ENCODE data around the gene PNPLA2. TPM values are rescaled to one million over a fixed set of nuclear protein-coding genes. Genes with fewer than 3 reads are reported as not detected.
A peak's percentile ranks its signal among the peaks of the same experiment; 100 is the strongest.

Gene PNPLA2
- polyA plus RNA-seq, 3 donors = 66.0 to 79.1 (median 74.7) TPM

- no peak for DNase-seq
Observed at GRCh38 chr11:827897-828192, 9.1 kb downstream of the PNPLA2 start, which contains the start of gene CRACR2B. TSS of gene CRACR2B (plus strand) at chr11:827919. CDS start at chr11:828608, 689 bp downstream.

- DNase-seq = no peak
Observed at GRCh38 chr11:828506-829175, 9.9 kb downstream of the PNPLA2 start.

DNA sequence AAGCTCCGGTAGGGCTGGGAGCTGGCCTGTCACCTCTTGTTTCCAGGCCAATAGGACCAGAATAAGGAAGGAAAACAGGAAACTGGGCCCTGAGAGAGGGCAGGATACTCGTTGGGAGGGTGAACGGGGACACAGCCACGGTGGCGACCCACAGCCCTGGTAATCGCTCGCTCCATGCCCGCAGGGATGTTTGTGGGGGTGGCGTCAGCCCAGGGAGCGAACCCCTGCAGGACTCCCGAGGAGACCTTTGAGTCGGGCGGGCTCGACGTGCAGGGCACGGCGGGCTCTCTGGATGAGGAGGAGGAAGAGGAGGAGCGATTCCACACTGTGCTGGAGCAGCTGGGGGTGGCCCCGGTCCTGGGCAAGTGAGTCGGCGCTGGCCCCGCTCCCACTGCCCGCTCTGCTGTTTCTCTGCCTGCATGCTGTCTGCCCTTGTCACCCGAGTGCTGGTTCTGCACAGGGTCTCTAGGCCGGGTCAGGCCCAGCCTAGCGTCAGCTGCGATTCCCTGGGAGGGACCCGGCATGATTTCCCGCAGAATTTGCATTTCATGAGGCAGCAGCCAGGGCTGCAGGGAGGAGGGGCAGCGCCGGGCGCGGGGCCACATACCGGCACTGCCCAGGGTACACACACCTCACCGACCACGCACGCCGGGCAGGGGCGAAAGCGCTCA lies 10.6 kb downstream of the PNPLA2 start:
- DNase-seq = no peak

DNA sequence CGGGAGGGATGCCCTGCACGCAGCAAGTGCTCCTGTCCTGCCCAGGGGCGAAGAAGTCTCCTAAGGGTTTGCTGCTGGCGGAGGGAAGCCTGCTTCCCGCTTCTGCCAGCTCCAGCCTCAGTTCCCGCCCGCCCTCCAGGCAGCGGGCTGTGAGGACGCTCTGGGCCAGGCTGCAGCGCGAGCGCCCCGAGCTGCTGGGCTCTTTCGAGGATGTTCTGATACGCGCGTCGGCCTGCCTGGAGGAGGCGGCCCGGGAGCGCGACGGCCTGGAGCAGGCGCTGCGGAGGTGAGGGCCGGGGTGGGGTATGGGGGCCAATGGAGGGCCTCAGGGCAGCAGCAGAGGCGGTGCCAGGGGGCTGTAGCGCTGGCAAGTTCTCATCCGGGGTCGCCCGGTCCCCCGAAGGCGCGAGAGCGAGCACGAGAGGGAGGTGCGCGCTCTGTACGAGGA lies 11.2 kb downstream of the PNPLA2 start:
- DNase-seq = no peak

DNA sequence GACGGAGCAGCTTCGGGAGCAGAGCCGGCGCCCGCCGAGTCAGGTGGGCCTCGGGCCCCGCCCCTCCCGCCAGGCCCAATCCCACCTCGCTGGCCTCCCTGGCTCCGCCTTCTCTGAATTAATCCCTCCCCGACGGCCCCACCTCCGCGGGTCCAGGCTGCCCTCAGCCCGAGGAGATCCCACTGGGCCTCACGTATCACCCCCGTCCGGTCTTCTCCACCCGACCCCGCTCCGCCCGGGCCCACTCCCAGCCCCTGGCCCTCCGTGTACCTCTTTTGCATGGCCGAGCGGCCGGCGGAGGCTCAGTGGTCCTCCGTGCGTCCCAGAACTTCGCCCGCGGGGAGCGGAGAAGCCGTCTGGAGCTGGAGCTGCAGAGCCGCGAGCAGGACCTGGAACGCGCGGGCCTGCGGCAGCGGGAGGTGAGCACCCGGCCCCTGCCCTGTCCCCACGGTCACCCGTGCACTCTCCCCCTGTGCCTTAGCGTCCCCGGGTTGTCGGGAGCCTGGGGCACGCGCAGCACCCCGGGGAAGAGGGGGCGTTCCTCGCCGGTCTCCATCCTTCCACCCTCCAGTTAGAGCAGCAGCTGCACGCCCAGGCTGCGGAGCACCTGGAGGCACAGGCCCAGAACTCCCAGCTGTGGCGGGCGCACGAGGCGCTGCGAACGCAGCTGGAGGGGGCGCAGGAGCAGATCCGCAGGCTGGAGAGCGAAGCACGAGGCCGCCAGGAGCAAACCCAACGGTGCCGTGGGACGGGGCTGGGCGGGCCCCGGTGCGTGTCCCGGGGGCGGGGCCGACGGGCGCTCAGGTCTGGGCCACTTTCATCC lies 11.8 kb downstream of the PNPLA2 start:
- DNase-seq = peak; percentile 73

- no peak for DNase-seq
Observed at GRCh38 chr11:831118-831864, 12.6 kb downstream of the PNPLA2 start.

DNA sequence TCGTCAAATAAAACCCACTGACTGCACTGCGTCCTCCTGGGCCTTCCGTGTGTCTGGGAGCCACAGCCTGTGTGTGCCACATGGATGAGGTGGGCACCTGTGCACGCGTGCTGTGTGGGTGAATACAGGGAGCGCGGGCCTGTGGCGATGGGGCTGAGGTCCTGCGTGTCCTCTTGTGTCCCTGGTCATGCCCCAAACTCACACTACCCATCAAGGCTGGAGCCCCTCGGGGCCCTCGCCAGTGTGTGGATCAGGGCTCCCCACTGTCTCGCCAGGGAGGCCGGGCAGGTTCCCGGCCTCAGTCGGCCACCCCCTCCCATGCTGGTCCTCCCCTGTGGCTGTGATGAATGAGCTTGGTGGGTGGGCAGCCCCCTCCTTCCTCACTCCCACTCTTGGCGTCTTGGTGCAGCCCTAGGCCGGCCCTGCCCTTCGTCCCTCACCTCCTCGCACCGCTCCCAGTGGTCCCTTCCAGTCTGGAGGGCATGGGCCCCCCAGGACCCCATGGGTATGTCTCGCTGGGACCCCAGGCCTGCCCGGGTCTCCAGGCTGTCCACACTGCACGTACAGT lies 13.3 kb downstream of the PNPLA2 start:
- DNase-seq = no peak

DNA sequence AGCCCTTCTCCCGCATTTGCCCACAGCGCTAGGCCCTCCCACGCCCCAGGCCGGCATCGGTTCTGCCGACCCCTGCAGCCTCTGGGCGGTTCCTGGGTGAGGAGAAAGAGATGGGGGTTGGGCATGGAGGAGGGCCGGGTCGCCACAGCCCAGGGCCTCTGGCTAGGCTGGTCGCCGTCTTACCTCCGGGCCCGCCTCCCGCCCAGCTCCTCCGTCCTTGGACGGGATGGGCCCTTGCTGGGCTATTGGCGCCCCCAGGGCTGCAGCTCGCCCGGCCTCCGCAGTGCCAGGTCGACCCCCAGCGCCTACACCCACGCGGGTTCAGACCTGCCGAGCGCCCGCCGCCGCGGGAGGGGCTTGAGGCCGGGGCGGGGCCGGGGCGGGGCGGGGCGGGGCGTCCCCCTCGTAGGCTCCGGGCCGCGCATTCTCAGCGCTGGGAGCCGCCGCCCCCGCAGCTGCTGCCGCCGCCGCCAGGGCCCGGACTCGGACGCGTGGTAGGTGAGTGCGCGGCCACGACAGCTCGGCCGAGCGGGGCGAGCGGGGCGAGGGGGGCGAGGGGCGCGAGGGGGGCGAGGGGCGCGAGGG lies 13.9 kb downstream of the PNPLA2 start, which contains the start of gene CD151:
Gene CD151 (plus strand): TSS at position 424 of the 585 bp plus-strand sequence. CDS start 3,118 bp downstream, outside the sequence.
- peak; percentile 65 for DNase-seq

GRCh38 chr11:833114-833791 lies 14.5 kb downstream of the PNPLA2 start:
- peak; percentile 58 for DNase-seq

- no peak for DNase-seq
Observed at GRCh38 chr11:833849-834311, 15.2 kb downstream of the PNPLA2 start.

- peak; percentile 77 for DNase-seq
Observed at GRCh38 chr11:834371-835316, 15.9 kb downstream of the PNPLA2 start.

DNA sequence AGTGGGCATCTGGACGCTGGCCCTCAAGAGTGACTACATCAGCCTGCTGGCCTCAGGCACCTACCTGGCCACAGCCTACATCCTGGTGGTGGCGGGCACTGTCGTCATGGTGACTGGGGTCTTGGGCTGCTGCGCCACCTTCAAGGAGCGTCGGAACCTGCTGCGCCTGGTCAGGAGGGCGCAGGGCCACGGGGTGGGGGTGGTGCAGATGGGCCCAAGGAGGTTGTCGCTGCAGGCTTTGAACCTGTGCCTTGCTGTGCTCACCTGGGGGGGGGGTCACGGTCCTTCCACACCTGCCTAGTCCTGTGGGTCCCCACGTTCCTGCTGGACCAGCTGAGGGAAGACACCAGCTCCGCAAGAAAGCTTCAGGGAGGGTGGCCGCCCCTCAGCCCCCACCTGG lies 17.6 kb downstream of the PNPLA2 start:
- no peak for DNase-seq

DNA sequence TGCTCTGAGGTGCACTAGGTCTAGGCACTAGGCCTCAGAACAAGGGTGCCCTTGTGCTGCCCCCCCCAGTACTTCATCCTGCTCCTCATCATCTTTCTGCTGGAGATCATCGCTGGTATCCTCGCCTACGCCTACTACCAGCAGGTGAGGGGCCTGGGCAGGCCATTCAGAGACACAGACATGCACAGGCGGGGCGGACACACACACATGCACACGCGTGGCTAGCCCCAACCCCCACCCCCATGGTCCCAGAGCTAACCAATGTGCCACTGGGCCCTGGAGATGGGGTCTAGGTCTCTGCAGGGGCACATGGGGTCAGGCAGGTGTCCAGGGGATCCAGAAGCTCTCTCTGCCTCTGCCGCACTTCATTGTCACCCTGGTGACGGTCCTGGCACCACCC lies 18.0 kb downstream of the PNPLA2 start:
- DNase-seq = no peak

DNA sequence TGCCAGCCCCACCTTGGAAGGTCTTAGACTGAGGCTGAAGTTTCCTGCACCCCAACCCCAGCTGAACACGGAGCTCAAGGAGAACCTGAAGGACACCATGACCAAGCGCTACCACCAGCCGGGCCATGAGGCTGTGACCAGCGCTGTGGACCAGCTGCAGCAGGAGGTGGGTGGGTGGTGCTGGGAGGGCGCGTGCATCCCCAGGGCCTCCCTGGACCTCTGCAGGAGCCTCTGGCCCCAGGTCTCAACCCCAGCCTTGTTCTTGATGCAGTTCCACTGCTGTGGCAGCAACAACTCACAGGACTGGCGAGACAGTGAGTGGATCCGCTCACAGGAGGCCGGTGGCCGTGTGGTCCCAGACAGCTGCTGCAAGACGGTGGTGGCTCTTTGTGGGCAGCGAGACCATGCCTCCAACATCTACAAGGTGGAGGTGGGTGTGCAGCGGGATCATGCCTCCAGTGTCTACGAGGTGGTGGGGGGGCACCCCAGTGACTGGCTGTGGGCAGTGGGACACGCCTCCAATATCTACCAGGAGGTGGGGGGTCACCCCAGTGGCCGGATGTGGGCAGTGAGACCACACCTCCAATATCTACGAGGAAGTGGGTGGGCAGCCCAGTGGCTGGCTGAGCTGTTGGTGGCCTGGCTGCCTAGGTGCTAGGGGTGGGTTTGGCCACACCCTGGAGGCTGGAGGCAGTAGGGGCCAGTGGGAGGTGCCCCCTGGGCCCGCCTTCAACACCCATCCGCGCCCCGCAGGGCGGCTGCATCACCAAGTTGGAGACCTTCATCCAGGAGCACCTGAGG lies 18.7 kb downstream of the PNPLA2 start:
- no peak for DNase-seq

- DNase-seq = no peak
Observed at GRCh38 chr11:837990-838307, 19.2 kb downstream of the PNPLA2 start.

DNA sequence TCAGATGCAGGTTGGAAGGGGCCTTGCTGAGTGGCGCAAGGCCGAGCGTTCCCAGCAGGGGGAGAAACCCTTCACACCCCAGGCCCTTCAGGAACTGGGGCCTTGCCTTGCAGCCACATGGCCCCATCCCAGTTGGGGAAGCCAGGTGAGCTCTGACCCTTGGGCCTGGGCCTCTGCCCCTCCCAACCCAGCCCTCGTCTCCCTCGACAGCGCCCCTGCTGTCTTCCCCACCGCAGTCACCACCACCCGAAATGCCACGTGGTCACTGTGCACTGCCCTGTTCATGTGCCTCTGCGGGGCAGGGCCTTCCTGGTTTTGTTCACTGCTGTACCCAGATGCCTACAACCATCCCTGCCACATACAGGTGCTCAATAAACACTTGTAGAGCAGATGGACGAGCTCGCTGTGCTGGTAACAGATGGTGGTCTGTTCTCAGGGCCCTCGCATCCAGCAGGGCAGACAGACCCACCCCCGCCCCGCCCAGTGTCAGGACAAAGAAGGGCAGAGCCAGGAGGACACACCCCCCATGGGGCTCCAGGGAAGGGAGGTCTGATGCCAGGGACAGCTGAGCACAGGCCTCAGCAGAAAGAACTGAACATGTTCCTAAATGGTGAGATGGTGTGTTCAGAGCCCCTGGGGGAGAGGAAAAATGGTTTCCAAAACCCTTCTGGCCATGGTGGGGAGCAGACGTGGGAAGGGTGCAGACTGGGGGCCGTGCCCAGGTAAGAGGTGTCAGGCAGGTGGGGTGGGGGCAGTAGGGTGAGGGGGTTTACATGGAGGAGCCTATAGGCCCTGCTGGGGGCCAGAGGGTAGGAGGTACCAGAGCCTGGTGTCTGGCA lies 19.9 kb downstream of the PNPLA2 start:
- no peak for DNase-seq

- DNase-seq = no peak
Observed at GRCh38 chr11:839280-839623, 20.5 kb downstream of the PNPLA2 start.

Data from renal pelvis (tissue), 4 donors.